Body of pancreas (tissue), 4 donors: Measurements from ENCODE around the gene PRSS8.

ENCODE experiments used
- CTCF ChIP-seq, 7 experiments: fragments of 450-650 bp in 4 of 7; fragments of 200-600 bp in 3 of 7; sonication (generic) in 3 of 7; IDR thresholded peaks; one replicate each; pipeline ENCODE4 v1.5.1; 2016 to 2019; ENCODE audit warnings: antibody characterized with exemption in 7 of 7
- POLR2A ChIP-seq, 3 donors: fragments of 450-650 bp; IDR thresholded peaks; one replicate each; pipeline ENCODE4 v1.6.1; 2016; ENCODE audit warnings: antibody characterized with exemption in 3 of 3, mild to moderate bottlenecking in 2 of 3

- peak; percentile 50 to 72 (median 62) for TF ChIP-seq POLR2A (IDR thresholded peaks at IDR 0.05)
- TF ChIP-seq CTCF (IDR thresholded peaks at IDR 0.05) = no peak
Observed at GRCh38 chr16:31108035-31108793, 27.3 kb downstream of the PRSS8 start, which contains the start of gene BCKDK.
